Measurements from ENCODE around the gene SPRYD3.

DNA sequence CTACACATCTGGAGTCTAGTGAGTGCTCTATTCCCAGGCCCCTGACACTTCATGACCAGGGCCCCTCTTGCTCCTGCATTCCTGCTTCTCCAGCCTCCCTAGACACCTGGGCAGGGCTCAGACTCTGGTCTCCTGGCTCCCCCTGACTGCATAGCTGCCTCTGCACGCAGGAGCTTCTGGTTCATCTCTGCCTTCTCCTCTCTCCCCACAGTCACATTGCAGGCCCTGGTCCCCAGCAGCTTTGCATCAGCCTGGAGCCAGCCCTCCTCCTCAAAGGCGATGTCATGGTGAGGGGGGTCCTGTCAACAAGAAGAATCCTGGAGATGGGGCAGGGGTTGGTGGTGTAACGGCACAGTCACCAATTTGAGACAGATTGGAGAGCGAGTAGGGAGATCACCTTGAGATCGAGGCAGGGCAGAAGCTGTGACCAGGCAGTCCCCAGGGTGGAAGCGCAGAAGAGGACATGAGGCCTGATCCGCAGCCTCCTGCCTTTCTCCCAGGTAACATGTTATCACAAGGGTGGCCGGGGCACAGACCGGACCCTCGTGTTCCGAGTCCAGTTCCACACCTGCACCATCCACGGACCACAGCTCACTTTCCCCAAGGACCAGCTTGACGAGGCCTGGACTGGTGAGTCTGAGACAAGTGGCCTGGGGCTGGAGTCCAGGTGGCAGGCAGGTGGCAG lies 21.2 kb downstream of the SPRYD3 start:
- TF ChIP-seq KLF1 (tag by site-specific recombination; IDR thresholded peaks at IDR 0.05) (no peak), ZNF548 (tag by site-specific recombination; IDR thresholded peaks at IDR 0.05) (no peak), PBX3 (CRISPR knock-in tag; IDR thresholded peaks at IDR 0.05) (no peak), ZNF707 (tag by site-specific recombination; IDR thresholded peaks at IDR 0.05) (no peak)
- TF ChIP-seq, protein P1, sequence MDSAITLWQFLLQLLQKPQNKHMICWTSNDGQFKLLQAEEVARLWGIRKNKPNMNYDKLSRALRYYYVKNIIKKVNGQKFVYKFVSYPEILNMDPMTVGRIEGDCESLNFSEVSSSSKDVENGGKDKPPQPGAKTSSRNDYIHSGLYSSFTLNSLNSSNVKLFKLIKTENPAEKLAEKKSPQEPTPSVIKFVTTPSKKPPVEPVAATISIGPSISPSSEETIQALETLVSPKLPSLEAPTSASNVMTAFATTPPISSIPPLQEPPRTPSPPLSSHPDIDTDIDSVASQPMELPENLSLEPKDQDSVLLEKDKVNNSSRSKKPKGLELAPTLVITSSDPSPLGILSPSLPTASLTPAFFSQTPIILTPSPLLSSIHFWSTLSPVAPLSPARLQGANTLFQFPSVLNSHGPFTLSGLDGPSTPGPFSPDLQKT (IDR thresholded peaks at IDR 0.05; ENCODE audit: borderline replicate concordance, low read depth, low read length), result no peak
